IMR-90 (cell line): ENCODE data around the gene WNT3. TPM values are rescaled to one million over a fixed set of nuclear protein-coding genes. Genes with fewer than 3 reads are reported as not detected.

ENCODE experiments used
- ATAC-seq: fragments of 200-7000 bp; cut with Tn5 transposase; 2 replicates; pipeline ENCODE4 v1.9.1; 2020; ENCODE audit warnings: low read depth, mild to moderate bottlenecking, moderate library complexity
- BruUV-seq: library from RNA; stranded (reverse); fragments of 400-500 nt; replicated peaks from 2 replicates; lab custom pipeline; 2021; lab: Mats Ljungman, UMichigan
- CTCF ChIA-PET: fragments of 300-600 bp; formaldehyde crosslinking; extraction: SDS; loops from one replicate; lab custom pipeline; 2021; ENCODE audit warnings: antibody characterized with exemption; lab: Yijun Ruan, JAX
- POLR2A ChIA-PET: fragments of 300-600 bp; sonication (Branson Sonifier 250); formaldehyde crosslinking; loops from one replicate; lab custom pipeline; 2022; ENCODE audit warnings: antibody characterized with exemption; ENCODE audit not compliant: unreplicated experiment; lab: Charles Lee
- DNase-seq: peaks from one replicate; pipeline ENCODE4 v3.0.0; 2013
- H2AFZ ChIP-seq: replicated peaks from 2 replicates; pipeline ENCODE3; 2013; ENCODE audit warnings: low read length, mild to moderate bottlenecking; ENCODE audit not compliant: poor library complexity
- H2AK5ac ChIP-seq: 2 replicates; pipeline ENCODE4 v1.6.1; 2013; ENCODE audit warnings: low read depth, low read length, inconsistent platforms
- H2AK9ac ChIP-seq: replicated peaks from 2 replicates; pipeline ENCODE3; 2013; ENCODE audit warnings: mild to moderate bottlenecking, low read depth, low read length, moderate library complexity; ENCODE audit not compliant: poor library complexity
- H2BK120ac ChIP-seq: 2 replicates; pipeline ENCODE4 v1.6.1; 2013; ENCODE audit warnings: low read depth, low read length, inconsistent platforms
- H2BK15ac ChIP-seq: 3 replicates; pipeline ENCODE4 v1.6.1; 2013; ENCODE audit warnings: low read depth, low read length, inconsistent platforms
- H2BK20ac ChIP-seq: 2 replicates; pipeline ENCODE4 v1.6.1; 2013; ENCODE audit warnings: low read depth, mild to moderate bottlenecking, inconsistent platforms, low read length, moderate library complexity
- H2BK5ac ChIP-seq: 2 replicates; pipeline ENCODE4 v1.6.1; 2013; ENCODE audit warnings: mild to moderate bottlenecking, low read depth, low read length, inconsistent platforms; ENCODE audit not compliant: poor library complexity, severe bottlenecking
- H3K14ac ChIP-seq: replicated peaks from 2 replicates; pipeline ENCODE4 v1.6.1; 2013; ENCODE audit warnings: low read depth, low read length, inconsistent platforms
- H3K18ac ChIP-seq: 2 replicates; pipeline ENCODE4 v1.6.1; 2013; ENCODE audit warnings: low read depth, low read length, control low read depth
- H3K23ac ChIP-seq: 2 replicates; pipeline ENCODE4 v1.6.1; 2013; ENCODE audit warnings: low read depth, low read length, inconsistent platforms
- H3K27ac ChIP-seq: 2 replicates; pipeline ENCODE4 v1.5.1; 2013; ENCODE audit warnings: mild to moderate bottlenecking, control low read depth, low read length; ENCODE audit not compliant: insufficient read depth
- H3K27me3 ChIP-seq: 2 replicates; pipeline ENCODE4 v1.6.1; 2013; ENCODE audit warnings: low read length; ENCODE audit not compliant: control insufficient read depth, insufficient read depth
- H3K36me3 ChIP-seq: 2 replicates; pipeline ENCODE4 v1.6.1; 2013; ENCODE audit warnings: low read length, mixed read lengths; ENCODE audit not compliant: control insufficient read depth, insufficient read depth
- H3K4ac ChIP-seq: 2 replicates; pipeline ENCODE4 v1.6.1; 2013; ENCODE audit warnings: low read depth, low read length, inconsistent platforms
- H3K4me1 ChIP-seq: 2 replicates; pipeline ENCODE4 v1.6.1; 2013; ENCODE audit warnings: low read length, mixed read lengths; ENCODE audit not compliant: control insufficient read depth, insufficient read depth
- H3K4me2 ChIP-seq: 2 replicates; pipeline ENCODE4 v1.6.1; 2013; ENCODE audit warnings: low read depth, mild to moderate bottlenecking, control low read depth, low read length, moderate library complexity
- H3K4me3 ChIP-seq: 2 replicates; pipeline ENCODE4 v1.5.1; 2013; ENCODE audit warnings: low read depth, mild to moderate bottlenecking, control low read depth, low read length, moderate library complexity; ENCODE audit not compliant: insufficient read depth
- H3K56ac ChIP-seq: 2 replicates; pipeline ENCODE4 v1.6.1; 2013; ENCODE audit warnings: low read length, inconsistent platforms; ENCODE audit not compliant: insufficient read depth; ENCODE audit errors: extremely low read depth
- H3K79me1 ChIP-seq, 2 experiments: 2 replicates each; pipeline ENCODE4 v1.6.1; 2013; ENCODE audit warnings: low read length in 2 of 2, inconsistent platforms in 1 of 2, low read depth in 1 of 2
- H3K9ac ChIP-seq: 2 replicates; pipeline ENCODE4 v1.6.1; 2013; ENCODE audit warnings: low read depth, low read length, control low read depth
- H3K9me1 ChIP-seq: 2 replicates; pipeline ENCODE4 v1.6.1; 2013; ENCODE audit warnings: low read length, inconsistent platforms; ENCODE audit not compliant: insufficient read depth
- H3K9me3 ChIP-seq: 2 replicates; pipeline ENCODE4 v1.6.1; 2013; ENCODE audit warnings: low read length; ENCODE audit not compliant: control insufficient read depth, insufficient read depth
- H4K20me1 ChIP-seq: 2 replicates; pipeline ENCODE4 v1.6.1; 2013; ENCODE audit warnings: low read length, inconsistent platforms; ENCODE audit not compliant: insufficient read depth
- H4K5ac ChIP-seq: 2 replicates; pipeline ENCODE4 v1.6.1; 2013; ENCODE audit warnings: mild to moderate bottlenecking, low read depth, low read length, control low read depth
- H4K8ac ChIP-seq, 2 experiments: 2 replicates each; pipeline ENCODE4 v1.6.1; 2013; ENCODE audit warnings: low read depth in 2 of 2, low read length in 2 of 2, control low read depth in 1 of 2, inconsistent platforms in 1 of 2
- H4K91ac ChIP-seq: 2 replicates; pipeline ENCODE4 v1.6.1; 2013; ENCODE audit warnings: low read depth, low read length, inconsistent platforms; ENCODE audit not compliant: insufficient read depth
- BHLHE40 ChIP-seq: fragments of 150-350 bp; IDR thresholded peaks from 2 replicates; pipeline ENCODE4 v1.6.1; 2016; ENCODE audit warnings: mild to moderate bottlenecking, low read depth, low read length
- CEBPB ChIP-seq: IDR thresholded peaks from 2 replicates; pipeline ENCODE4 v1.6.1; 2012; ENCODE audit warnings: low read depth, low read length, improper control_type of control experiment
- CTCF ChIP-seq: conservative IDR thresholded peaks from 2 replicates; pipeline ENCODE4 v1.5.1; 2012; ENCODE audit warnings: mild to moderate bottlenecking, low read depth, low read length, improper control_type of control experiment
- FOS ChIP-seq: fragments of 150-350 bp; IDR thresholded peaks from 2 replicates; pipeline ENCODE4 v1.6.1; 2016; ENCODE audit warnings: low read depth, low read length
- MAFK ChIP-seq: IDR thresholded peaks from 2 replicates; pipeline ENCODE4 v1.6.1; 2012; ENCODE audit warnings: low read depth, low read length, improper control_type of control experiment
- MXI1 ChIP-seq: IDR thresholded peaks from 2 replicates; pipeline ENCODE4 v1.6.1; 2012; ENCODE audit warnings: low read depth, mild to moderate bottlenecking, low read length, moderate library complexity, borderline replicate concordance
- NFE2L2 ChIP-seq: fragments of 150-350 bp; IDR thresholded peaks from 2 replicates; pipeline ENCODE4 v1.6.1; 2016; ENCODE audit warnings: low read depth, mild to moderate bottlenecking, low read length
- POLR2A ChIP-seq: IDR thresholded peaks from 2 replicates; pipeline ENCODE4 v1.6.1; 2012; ENCODE audit warnings: mild to moderate bottlenecking, low read depth, low read length
- RAD21 ChIP-seq: IDR thresholded peaks from 2 replicates; pipeline ENCODE4 v1.6.1; 2012; ENCODE audit warnings: low read length, improper control_type of control experiment
- RCOR1 ChIP-seq: IDR thresholded peaks from 2 replicates; pipeline ENCODE4 v1.6.1; 2012; ENCODE audit warnings: mild to moderate bottlenecking, low read length, improper control_type of control experiment; ENCODE audit not compliant: insufficient replicate concordance
- RFX5 ChIP-seq: IDR thresholded peaks from 2 replicates; pipeline ENCODE4 v1.8.0; 2012; ENCODE audit warnings: low read depth, mild to moderate bottlenecking, low read length, moderate library complexity
- SMC3 ChIP-seq: fragments of 150-350 bp; IDR thresholded peaks from 2 replicates; pipeline ENCODE4 v1.6.1; 2016; ENCODE audit warnings: low read depth, mild to moderate bottlenecking, antibody characterized with exemption, low read length, moderate library complexity
- USF2 ChIP-seq: fragments of 150-350 bp; IDR thresholded peaks from 2 replicates; pipeline ENCODE4 v1.6.1; 2017; ENCODE audit warnings: mild to moderate bottlenecking, antibody characterized with exemption, low read length, low read depth
- WGBS, 2 experiments: methylation state at CpG; one replicate each; pipeline versions ENCODE4 v1.1.5 to v1.1.7; 2013; ENCODE audit warnings: missing lambda C conversion rate in 2 of 2; ENCODE audit not compliant: insufficient read length in 1 of 2; ENCODE audit errors: extremely low coverage in 2 of 2; 5-methylcytosine and 5-hydroxymethylcytosine counted together
- dilution Hi-C: fragments of 300-500 bp; cut with HindIII; formaldehyde crosslinking; loops from one replicate; pipeline ENCODE4 v1.14.3; 2018; ENCODE audit warnings: low sequenced_read_pairs; ENCODE audit not compliant: unreplicated experiment
- in situ Hi-C: fragments of 300-500 bp; cut with MboI; formaldehyde crosslinking; loops from 3 replicates; pipeline ENCODE4 v1.14.3; 2019; ENCODE audit warnings: low sequenced_read_pairs, inconsistent platforms, mixed read lengths
- intact Hi-C: fragments of 100-400 bp; cut with micrococcal nuclease; formaldehyde crosslinking; loops from 2 replicates; pipeline ENCODE4 v1.10.0; 2022
- polyA plus RNA-seq, 3 experiments: library from polyadenylated mRNA; depleted of rRNA; stranded (reverse); fragments of >200 nt; gene quantifications; 2 replicates each; pipeline ENCODE4 v1.2.3, GENCODE V29; 2012; ENCODE audit warnings: low replicate concordance in 1 of 3
- total RNA-seq: library from RNA; depleted of rRNA; stranded (reverse); fragments of >200 nt; gene quantifications from 2 replicates; pipeline ENCODE4 v1.2.3, GENCODE V29; 2012

Gene WNT3
- total and polyA plus RNA-seq, 2 of the 4 experiments (the other 2 are of a cell fraction) = 0.72 to 1.0 TPM

DNA sequence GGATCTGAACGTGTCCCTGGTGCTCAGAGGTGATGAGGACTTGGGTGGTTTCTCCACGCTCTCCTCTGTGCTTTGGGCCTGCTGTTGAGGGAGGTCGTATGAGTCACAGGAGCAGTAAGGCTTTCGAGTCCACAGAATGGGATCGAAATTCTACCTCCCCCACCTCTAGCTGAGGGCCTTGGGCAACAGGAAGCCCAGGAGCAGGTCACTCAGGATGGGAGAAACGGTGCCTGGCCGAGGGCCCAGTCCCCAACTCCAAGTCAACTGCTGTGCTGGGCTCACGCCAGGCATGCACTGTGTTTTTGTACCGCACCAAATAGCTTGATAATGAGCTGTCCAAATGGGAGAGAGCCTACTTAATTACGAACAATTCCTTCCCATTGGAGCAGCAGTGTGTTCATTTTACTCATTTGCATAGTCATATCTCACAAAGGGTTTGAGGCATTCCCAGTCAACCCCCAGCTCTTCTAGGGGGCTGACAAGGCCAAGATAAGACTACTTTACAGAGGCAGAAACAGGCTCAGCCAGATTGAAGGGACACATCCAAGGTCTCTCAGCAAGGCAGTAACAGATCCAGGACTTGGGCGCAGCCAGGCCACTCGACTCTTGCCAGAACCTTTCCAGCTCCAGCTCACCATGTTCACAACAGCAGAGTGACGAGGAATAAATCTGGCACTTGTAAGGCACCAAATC, 53.6 kb downstream of the WNT3 start:
- H2BK5ac ChIP-seq = peak overlapping the region; percentile 72
- peak overlapping the region; percentile 77 for H3K4ac ChIP-seq
- H2AK5ac ChIP-seq = peak overlapping the region; percentile 88
- no peaks in the 10 kb centered on the region for H3K27me3 ChIP-seq
- no peak overlapping the region for H3K56ac ChIP-seq
- ChIA-PET CTCF (interaction anchor here (1.4 kb wide), 1 partner anchor 14 kb away, joined by 3 read pairs; no protein-coding TSS in a partner anchor), POLR2A (no interaction called here)
- peak overlapping the region; percentile 10; the same call in 1 of the 2 replicates for H3K18ac ChIP-seq
- H2BK20ac ChIP-seq = peak overlapping the region; percentile 80
- H4K20me1 ChIP-seq = no peaks in the 10 kb centered on the region
- H3K79me1 ChIP-seq = peaks cover 0 to 12% of the 10 kb centered on the region in 2 experiments; a peak in 1 of 4 replicates
- WGBS, 2 experiments = 0% methylated on average over 2 of the region's 13 CpGs; no CpG with 5 or more reads in 1 of the 2 experiments
- H3K9me3 ChIP-seq = no peaks in the 10 kb centered on the region
- no TSS peak for BruUV-seq
- peaks cover 24% of the 10 kb centered on the region for H3K9me1 ChIP-seq
- dilution Hi-C loops (no loop called here), intact Hi-C loops (no loop called here), in situ Hi-C loops (no loop called here)
- ATAC-seq = peak; percentile 84
- peak overlapping the region; percentile 95 for H2AK9ac ChIP-seq
- no peak overlapping the region; the same call in 1 of the 2 replicates for H4K5ac ChIP-seq
- peak overlapping the region; percentile 58; the same call in 2 of the 3 replicates for H2BK15ac ChIP-seq
- H2AFZ ChIP-seq = peak overlapping the region; percentile 81
- no peak overlapping the region for H3K9ac ChIP-seq
- H2BK120ac ChIP-seq = peak overlapping the region; percentile 72
- H4K91ac ChIP-seq = peak overlapping the region; percentile 45
- H4K8ac ChIP-seq = peak overlapping the region; percentile 9 to 53; a peak in 3 of 4 replicates
- no peaks in the 10 kb centered on the region for H3K36me3 ChIP-seq
- peak overlapping the region; percentile 28; the same call in 1 of the 2 replicates for H3K27ac ChIP-seq
- peak overlapping the region; percentile 86 for H3K14ac ChIP-seq
- peak; percentile 86 for DNase-seq
- H3K4me1 ChIP-seq = peaks cover 14% of the 10 kb centered on the region
- TF ChIP-seq BHLHE40 = peak; percentile 40; the same call in 1 of the 2 replicates
- TF ChIP-seq CTCF = no peak
- peak; percentile 50; the same call in 1 of the 2 replicates for TF ChIP-seq FOS
- TF ChIP-seq RAD21 = peak; percentile 20; the same call in 1 of the 2 replicates
- no peak for TF ChIP-seq POLR2A
- TF ChIP-seq RFX5 = no peak
- no peak for TF ChIP-seq SMC3
- no peak for TF ChIP-seq NFE2L2
- no peak for TF ChIP-seq MXI1
- no peak for TF ChIP-seq USF2
- no peak for TF ChIP-seq MAFK
- TF ChIP-seq RCOR1 = no peak
- TF ChIP-seq CEBPB = peak; percentile 82
- H3K4me2 ChIP-seq = no peak overlapping the region
- H3K4me3 ChIP-seq = no peak overlapping the region
- H3K23ac ChIP-seq = peak overlapping the region; percentile 40; the same call in 1 of the 2 replicates
